ENCODE results near the gene CCDC88A. TPM values are rescaled to one million over a fixed set of nuclear protein-coding genes. Genes with fewer than 3 reads are reported as not detected.

Gene CCDC88A
- total RNA-seq, 1 experiment from 2014 or later: 27.2 TPM

GRCh38 chr2:55371376-55371775, 48.3 kb downstream of the CCDC88A start:
- ChIA-PET POLR2A (no interaction called here), CTCF (no interaction called here), RAD21 (ENCODE audit: low non-redundant PET in 1 of 2, low total read pairs in 2 of 2, uncharacterized antibody in 2 of 2, unreplicated experiment in 2 of 2) (no interaction called here)
- Histone ChIP-seq H3K27ac (ENCODE audit: low read depth, low read length) (no peak overlapping the region), H3K27me3 (ENCODE audit: insufficient read depth, low read length) (no peaks in the 10 kb centered on the region), H3K4me1 (ENCODE audit: control insufficient read depth in 1 of 2, insufficient read depth in 2 of 2, low read length in 2 of 2) (no peaks in the 10 kb centered on the region), H3K79me2 (ENCODE audit: insufficient read depth, low read length) (no peaks in the 10 kb centered on the region), H3K4me3 (replicated peaks in 1 of 2; ENCODE audit: low read depth in 1 of 2, low read length in 2 of 2) (no peak overlapping the region), H2AFZ (ENCODE audit: low read depth, low read length, poor library complexity, severe bottlenecking) (no peak overlapping the region), H3K9ac (ENCODE audit: low read length) (no peak overlapping the region), H3K36me3 (ENCODE audit: control insufficient read depth in 1 of 2, insufficient read depth in 2 of 2, low read length in 2 of 2) (no peaks in the 10 kb centered on the region), H3K9me2 (ENCODE audit: insufficient read depth) (no peaks in the 10 kb centered on the region), H3K4me2 (ENCODE audit: low read length) (no peak overlapping the region), H4K20me1 (ENCODE audit: insufficient read depth) (no peaks in the 10 kb centered on the region), H3K9me3 (ENCODE audit: control insufficient read depth in 1 of 2, insufficient read depth in 1 of 2, low read depth in 1 of 2, low read length in 2 of 2) (no peaks in the 10 kb centered on the region)
- intact Hi-C loops (cut with micrococcal nuclease): no loop called here
- no peak for ATAC-seq
- no TSS peak for BruUV-seq (replicated peaks)
- DNase-seq (ENCODE audit: low read depth, low spot score): no peak
- TF ChIP-seq TCF7L2 (IDR thresholded peaks at IDR 0.05; ENCODE audit: borderline replicate concordance, extremely low read depth, insufficient read depth, insufficient read length): no peak
- no peak for TF ChIP-seq EZH2phosphoT487 (IDR thresholded peaks at IDR 0.05; ENCODE audit: borderline replicate concordance)
- TF ChIP-seq POLR2AphosphoS5 (IDR thresholded peaks at IDR 0.05; ENCODE audit: low read depth, low read length): no peak
- TF ChIP-seq EZH2 (IDR thresholded peaks at IDR 0.05): no peak
- TF ChIP-seq SIN3A (IDR thresholded peaks at IDR 0.05; ENCODE audit: low read depth): no peak
- no peak for TF ChIP-seq SRF (IDR thresholded peaks at IDR 0.05; ENCODE audit: low read depth)
- TF ChIP-seq ELF1 (IDR thresholded peaks at IDR 0.05; ENCODE audit: borderline replicate concordance, low read depth): no peak
- no peak for TF ChIP-seq JUND (IDR thresholded peaks at IDR 0.05)
- TF ChIP-seq CEBPB (IDR thresholded peaks at IDR 0.05; ENCODE audit: low read depth): no peak
- no peak for TF ChIP-seq SP1 (IDR thresholded peaks at IDR 0.05; ENCODE audit: low read depth)
- no peak for TF ChIP-seq YY1 (IDR thresholded peaks at IDR 0.05; ENCODE audit: extremely low read depth, insufficient replicate concordance, low read depth, low read length)
- no peak for TF ChIP-seq RAD21 (IDR thresholded peaks at IDR 0.05; ENCODE audit: low read depth)
- no peak for TF ChIP-seq ATF3 (IDR thresholded peaks at IDR 0.05)

GRCh38 chr2:55370208-55370607, 49.4 kb downstream of the CCDC88A start:
- no peaks in the 10 kb centered on the region for H3K4me1 ChIP-seq (ENCODE audit: control insufficient read depth in 1 of 2, insufficient read depth in 2 of 2, low read length in 2 of 2)
- H3K27me3 ChIP-seq (ENCODE audit: insufficient read depth, low read length): no peaks in the 10 kb centered on the region
- no peak overlapping the region for H3K9ac ChIP-seq (ENCODE audit: low read length)
- no TSS peak for BruUV-seq (replicated peaks)
- CTCF ChIA-PET: no interaction called here
- H3K79me2 ChIP-seq (ENCODE audit: insufficient read depth, low read length): no peaks in the 10 kb centered on the region
- H3K9me3 ChIP-seq (ENCODE audit: control insufficient read depth in 1 of 2, insufficient read depth in 1 of 2, low read depth in 1 of 2, low read length in 2 of 2): no peaks in the 10 kb centered on the region
- H3K9me2 ChIP-seq (ENCODE audit: insufficient read depth): no peaks in the 10 kb centered on the region
- no peak for ATAC-seq
- TF ChIP-seq JUND (IDR thresholded peaks at IDR 0.05) (no peak), EZH2phosphoT487 (IDR thresholded peaks at IDR 0.05; ENCODE audit: borderline replicate concordance) (no peak), FOSL1 (IDR thresholded peaks at IDR 0.05; ENCODE audit: low read depth) (no peak), TCF7L2 (IDR thresholded peaks at IDR 0.05; ENCODE audit: borderline replicate concordance, extremely low read depth, insufficient read depth, insufficient read length) (no peak), ZFX (IDR thresholded peaks at IDR 0.05) (no peak), EGR1 (IDR thresholded peaks at IDR 0.05; ENCODE audit: low read depth) (no peak), REST (IDR thresholded peaks at IDR 0.05; ENCODE audit: low read depth) (no peak), CEBPB (IDR thresholded peaks at IDR 0.05; ENCODE audit: low read depth) (no peak), RAD21 (IDR thresholded peaks at IDR 0.05; ENCODE audit: low read depth) (no peak)
- no peak overlapping the region for H3K27ac ChIP-seq (ENCODE audit: low read depth, low read length)
- intact Hi-C loops (cut with micrococcal nuclease): no loop called here
- H3K4me2 ChIP-seq (ENCODE audit: low read length): no peak overlapping the region
- no peaks in the 10 kb centered on the region for H4K20me1 ChIP-seq (ENCODE audit: insufficient read depth)
- RAD21 ChIA-PET (ENCODE audit: low non-redundant PET in 1 of 2, low total read pairs in 2 of 2, uncharacterized antibody in 2 of 2, unreplicated experiment in 2 of 2): no interaction called here
- no peak for DNase-seq (ENCODE audit: low read depth, low spot score)
- H2AFZ ChIP-seq (ENCODE audit: low read depth, low read length, poor library complexity, severe bottlenecking): no peak overlapping the region
- POLR2A ChIA-PET: no interaction called here
- no peak overlapping the region for H3K4me3 ChIP-seq (replicated peaks in 1 of 2; ENCODE audit: low read depth in 1 of 2, low read length in 2 of 2)
- no peaks in the 10 kb centered on the region for H3K36me3 ChIP-seq (ENCODE audit: control insufficient read depth in 1 of 2, insufficient read depth in 2 of 2, low read length in 2 of 2)

All from HCT116 (cell line).